PC-9 (cell line): ENCODE results near the gene UBTD2. TPM values are rescaled to one million over a fixed set of nuclear protein-coding genes. Genes with fewer than 3 reads are reported as not detected.

Source experiments
- BruUV-seq: library from RNA; stranded (reverse); fragments of 400-500 nt; replicated peaks from 2 replicates; lab custom pipeline; 2021; lab: Mats Ljungman, UMichigan
- CTCF ChIA-PET: fragments of 300-600 bp; sonication (Branson Sonifier 250); formaldehyde crosslinking; loops from one replicate; lab custom pipeline; 2022; ENCODE audit warnings: antibody characterized with exemption; lab: Charles Lee
- POLR2A ChIA-PET: fragments of 300-600 bp; sonication (Branson Sonifier 250); formaldehyde crosslinking; loops from one replicate; lab custom pipeline; 2022; ENCODE audit warnings: antibody characterized with exemption; ENCODE audit not compliant: unreplicated experiment; lab: Charles Lee
- DNase-seq, 2 experiments: peaks; one replicate each; pipeline versions ENCODE4 v3.0.0 to v3.0.0-alpha.2; 2015 to 2022; ENCODE audit warnings: mixed read lengths in 1 of 2
- H2AFZ ChIP-seq: fragments of 200-600 bp; sonication (generic); 2 replicates; pipeline ENCODE4 v1.8.1; 2017; ENCODE audit warnings: antibody characterized with exemption
- H3F3A ChIP-seq: fragments of 200-600 bp; sonication (generic); 2 replicates; pipeline ENCODE4 v1.8.1; 2017; ENCODE audit warnings: antibody characterized with exemption, mild to moderate bottlenecking, low read depth; ENCODE audit not compliant: insufficient read depth
- H3K27ac ChIP-seq: fragments of 200-600 bp; sonication (generic); 2 replicates; pipeline ENCODE4 v1.6.1; 2016; ENCODE audit warnings: mixed run types
- H3K27me3 ChIP-seq: fragments of 200-600 bp; sonication (generic); 2 replicates; pipeline ENCODE4 v1.6.1; 2016; ENCODE audit warnings: low read depth, mixed run types; ENCODE audit not compliant: insufficient read depth
- H3K36me3 ChIP-seq: fragments of 200-600 bp; sonication (generic); 2 replicates; pipeline ENCODE4 v1.6.1; 2016; ENCODE audit warnings: low read depth, mixed run types
- H3K4me1 ChIP-seq: fragments of 200-600 bp; sonication (generic); replicated peaks from 2 replicates; pipeline ENCODE4 v1.6.1; 2016; ENCODE audit warnings: mixed run types; ENCODE audit not compliant: insufficient read depth
- H3K4me2 ChIP-seq: fragments of 200-600 bp; sonication (generic); 2 replicates; pipeline ENCODE4 v1.6.1; 2017; ENCODE audit warnings: mixed run types
- H3K4me3 ChIP-seq: fragments of 200-600 bp; sonication (generic); 2 replicates; pipeline ENCODE4 v1.6.1; 2016; ENCODE audit warnings: mixed run types
- H3K79me2 ChIP-seq: fragments of 200-600 bp; sonication (generic); 2 replicates; pipeline ENCODE4 v1.6.1; 2017; ENCODE audit warnings: low read depth, mixed run types
- H3K9me2 ChIP-seq: fragments of 200-600 bp; sonication (generic); 2 replicates; pipeline ENCODE4 v1.8.1; 2017; ENCODE audit warnings: mild to moderate bottlenecking; ENCODE audit not compliant: insufficient read depth
- H3K9me3 ChIP-seq: fragments of 200-600 bp; sonication (generic); 2 replicates; pipeline ENCODE4 v1.8.1; 2016; ENCODE audit warnings: low read depth; ENCODE audit not compliant: insufficient read depth
- H4K20me1 ChIP-seq: fragments of 200-600 bp; sonication (generic); 2 replicates; pipeline ENCODE4 v1.8.1; 2017; ENCODE audit not compliant: insufficient read depth
- EZH2 ChIP-seq: fragments of 200-600 bp; sonication (generic); IDR thresholded peaks from 2 replicates; pipeline ENCODE4 v1.8.0; 2017; ENCODE audit warnings: antibody characterized with exemption, low read depth
- intact Hi-C: fragments of 100-400 bp; cut with micrococcal nuclease; formaldehyde crosslinking; loops from one replicate; pipeline ENCODE4 v1.10.0; 2022; ENCODE audit not compliant: unreplicated experiment
- total RNA-seq: library from RNA; stranded (reverse); gene quantifications from 2 replicates; pipeline ENCODE4 v1.2.3, GENCODE V29; 2021
- TF ChIP-seq, protein P1 (sequence below): fragments of 200-600 bp; sonication (generic); conservative IDR thresholded peaks from 2 replicates; pipeline ENCODE4 v1.6.1; 2017; ENCODE audit warnings: mixed run types, antibody characterized with exemption, mild to moderate bottlenecking, moderate library complexity

UBTD2 gene
- total RNA-seq, 1 experiment from 2014 or later, result 21.7 TPM

DNA sequence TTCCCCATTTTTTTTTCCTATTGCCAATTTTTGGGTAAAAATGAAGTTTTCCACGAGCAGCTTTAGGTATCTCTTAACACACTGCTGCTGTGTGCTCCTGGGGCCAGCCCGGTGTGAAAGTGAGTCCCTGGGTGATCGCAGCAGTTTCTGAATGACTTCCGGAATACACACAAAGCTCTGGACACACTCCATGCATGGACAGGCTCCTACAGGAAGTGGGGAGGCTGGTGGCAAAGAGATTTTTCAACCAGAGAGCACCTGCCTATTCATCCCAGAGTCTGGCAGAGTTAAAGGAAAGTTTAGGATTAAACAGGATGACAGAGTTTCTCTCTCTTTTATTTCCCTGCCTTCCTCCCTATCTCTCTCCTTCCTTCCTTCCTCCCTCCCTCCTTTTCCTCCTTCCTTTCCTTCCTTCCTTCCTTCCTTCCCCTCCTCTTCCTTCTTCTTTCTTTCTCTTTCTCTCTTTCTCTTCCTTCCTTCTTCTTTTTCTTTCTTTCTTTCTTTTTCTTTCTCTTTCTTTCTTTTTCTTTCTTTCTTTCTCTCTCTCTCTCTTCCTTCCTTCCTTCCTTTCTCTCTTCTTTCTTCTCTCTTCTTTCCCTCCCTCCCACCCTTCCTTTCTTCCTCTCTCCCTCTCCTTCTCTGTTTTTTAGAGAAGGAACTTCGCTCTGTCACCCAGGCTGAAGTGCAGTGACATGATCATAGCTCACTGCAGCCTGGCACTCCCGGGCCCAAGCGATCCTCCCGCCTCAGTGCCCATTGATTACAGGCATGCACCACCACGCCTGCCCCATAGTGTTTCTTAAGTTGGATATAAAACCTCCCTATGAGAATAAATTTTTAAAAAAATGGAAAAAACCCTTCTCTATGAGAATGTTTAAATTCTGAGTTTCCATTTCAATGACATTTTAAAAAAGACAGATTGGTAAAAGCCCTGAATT is 38.7 kb upstream of the UBTD2 start:
- H2AFZ ChIP-seq, result 0 out of 2 replicates have a peak overlapping the region, but pooled peaks have one; percentile 23
- no peak for TF ChIP-seq EZH2
- TF ChIP-seq, protein P1, sequence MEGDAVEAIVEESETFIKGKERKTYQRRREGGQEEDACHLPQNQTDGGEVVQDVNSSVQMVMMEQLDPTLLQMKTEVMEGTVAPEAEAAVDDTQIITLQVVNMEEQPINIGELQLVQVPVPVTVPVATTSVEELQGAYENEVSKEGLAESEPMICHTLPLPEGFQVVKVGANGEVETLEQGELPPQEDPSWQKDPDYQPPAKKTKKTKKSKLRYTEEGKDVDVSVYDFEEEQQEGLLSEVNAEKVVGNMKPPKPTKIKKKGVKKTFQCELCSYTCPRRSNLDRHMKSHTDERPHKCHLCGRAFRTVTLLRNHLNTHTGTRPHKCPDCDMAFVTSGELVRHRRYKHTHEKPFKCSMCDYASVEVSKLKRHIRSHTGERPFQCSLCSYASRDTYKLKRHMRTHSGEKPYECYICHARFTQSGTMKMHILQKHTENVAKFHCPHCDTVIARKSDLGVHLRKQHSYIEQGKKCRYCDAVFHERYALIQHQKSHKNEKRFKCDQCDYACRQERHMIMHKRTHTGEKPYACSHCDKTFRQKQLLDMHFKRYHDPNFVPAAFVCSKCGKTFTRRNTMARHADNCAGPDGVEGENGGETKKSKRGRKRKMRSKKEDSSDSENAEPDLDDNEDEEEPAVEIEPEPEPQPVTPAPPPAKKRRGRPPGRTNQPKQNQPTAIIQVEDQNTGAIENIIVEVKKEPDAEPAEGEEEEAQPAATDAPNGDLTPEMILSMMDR, result no peak
- POLR2A ChIA-PET, result interaction anchor here (0.5 kb wide), 1 partner anchor 45 kb away, joined by 18 read pairs; no protein-coding TSS in a partner anchor
- intact Hi-C loops, result no loop called here
- CTCF ChIA-PET, result no interaction called here
- H3K36me3 ChIP-seq, result no peaks in the 10 kb centered on the region
- H3K27ac ChIP-seq, result no peak overlapping the region
- H3K79me2 ChIP-seq, result no peaks in the 10 kb centered on the region
- BruUV-seq, result no TSS peak
- no peaks in the 10 kb centered on the region for H3F3A ChIP-seq
- no peak for DNase-seq
- H3K4me2 ChIP-seq, result no peak overlapping the region
- H4K20me1 ChIP-seq, result no peaks in the 10 kb centered on the region
- no peaks in the 10 kb centered on the region for H3K9me3 ChIP-seq
- H3K4me1 ChIP-seq, result peaks cover 7% of the 10 kb centered on the region; the same call in 1 of the 2 replicates
- H3K4me3 ChIP-seq, result no peak overlapping the region
- no peaks in the 10 kb centered on the region for H3K9me2 ChIP-seq
- no peaks in the 10 kb centered on the region for H3K27me3 ChIP-seq

DNA sequence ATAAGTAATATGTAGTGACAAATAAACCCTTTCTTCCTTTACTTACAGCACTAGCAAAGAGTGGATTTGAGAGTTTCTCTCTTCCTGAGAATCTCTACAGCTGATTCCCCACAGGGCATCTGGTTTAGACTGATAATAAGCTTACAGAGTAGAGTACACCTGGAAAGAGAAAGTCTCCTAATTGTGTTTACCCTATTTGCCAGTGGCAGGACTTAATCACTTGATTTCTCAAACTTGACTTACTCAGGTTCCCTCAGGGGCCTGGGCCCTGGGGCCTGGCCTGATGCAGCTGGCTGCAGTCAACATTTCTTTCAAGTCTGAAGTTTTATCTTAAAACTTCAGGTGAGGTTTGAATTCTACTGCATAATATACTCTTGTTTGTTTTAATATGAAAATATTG is 38.0 kb upstream of the UBTD2 start:
- DNase-seq, result no peak
- no peaks in the 10 kb centered on the region for H3K79me2 ChIP-seq
- POLR2A ChIA-PET, result interaction anchor here (0.5 kb wide), 1 partner anchor 44 kb away, joined by 18 read pairs; no protein-coding TSS in a partner anchor
- 0 out of 2 replicates have a peak overlapping the region, but pooled peaks have one; percentile 23 for H2AFZ ChIP-seq
- H3F3A ChIP-seq, result peaks cover 2% of the 10 kb centered on the region; the same call in 1 of the 2 replicates
- CTCF ChIA-PET, result interaction anchor here (0.7 kb wide), 1 partner anchor 40 kb away, joined by 4 read pairs; no protein-coding TSS in a partner anchor
- H4K20me1 ChIP-seq, result no peaks in the 10 kb centered on the region
- no peak overlapping the region for H3K4me3 ChIP-seq
- H3K27ac ChIP-seq, result no peak overlapping the region
- BruUV-seq, result no TSS peak
- H3K4me2 ChIP-seq, result no peak overlapping the region
- no peaks in the 10 kb centered on the region for H3K9me3 ChIP-seq
- no peaks in the 10 kb centered on the region for H3K9me2 ChIP-seq
- H3K27me3 ChIP-seq, result no peaks in the 10 kb centered on the region
- H3K4me1 ChIP-seq, result peaks cover 8% of the 10 kb centered on the region
- TF ChIP-seq EZH2, result no peak
- TF ChIP-seq, protein P1, result no peak
- no peaks in the 10 kb centered on the region for H3K36me3 ChIP-seq
- intact Hi-C loops, result no loop called here

DNA sequence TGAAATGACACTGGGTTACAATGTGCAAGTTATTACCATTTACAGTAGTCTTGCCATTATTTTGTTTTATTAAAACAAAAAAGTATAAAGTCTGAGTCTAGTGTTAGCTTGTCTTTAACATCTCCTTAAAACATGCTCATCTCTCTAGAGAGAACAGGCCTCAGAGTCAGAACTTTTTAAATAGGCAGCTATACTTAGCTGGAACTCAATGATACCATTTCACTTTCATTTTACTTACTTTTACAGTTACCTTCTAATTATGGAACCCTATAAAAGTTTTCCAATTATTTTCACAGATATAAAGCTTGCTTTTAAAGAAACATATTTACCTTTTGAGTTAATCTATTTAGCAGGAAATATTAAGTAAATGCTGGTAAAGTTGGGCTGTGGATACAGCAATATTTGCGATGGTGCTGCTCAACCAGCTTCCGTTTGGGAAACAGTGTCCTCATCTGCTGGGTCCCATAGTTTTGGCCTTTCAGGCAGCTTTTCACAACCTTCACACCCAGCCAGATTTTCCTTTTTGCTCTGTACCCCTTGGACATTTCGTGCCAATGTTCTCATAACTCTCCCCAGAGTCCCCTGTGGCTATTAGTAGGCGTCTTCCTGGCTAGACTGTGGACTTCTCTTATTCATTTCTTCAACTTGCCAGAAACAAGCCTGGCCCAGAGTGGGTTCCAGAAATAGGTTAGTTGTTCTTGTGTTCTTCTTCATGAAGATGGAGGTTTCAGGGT is 36.3 kb upstream of the UBTD2 start:
- POLR2A ChIA-PET, result no interaction called here
- CTCF ChIA-PET, result no interaction called here
- TF ChIP-seq EZH2, result no peak
- TF ChIP-seq, protein P1, result no peak

More for the DNA sequence above, 36.3 kb upstream of the UBTD2 start:
- Histone ChIP-seq H3K4me2 (no peak overlapping the region), H3K27ac (no peak overlapping the region), H3K79me2 (no peaks in the 10 kb centered on the region), H3K36me3 (no peaks in the 10 kb centered on the region), H3K4me1 (peaks cover 25% of the 10 kb centered on the region), H4K20me1 (no peaks in the 10 kb centered on the region), H2AFZ (no peak overlapping the region), H3F3A (peaks cover 19% of the 10 kb centered on the region), H3K9me3 (no peaks in the 10 kb centered on the region), H3K27me3 (no peaks in the 10 kb centered on the region), H3K9me2 (no peaks in the 10 kb centered on the region), H3K4me3 (no peak overlapping the region)
- no peak for DNase-seq
- intact Hi-C loops, result no loop called here
- BruUV-seq, result no TSS peak
